WTC11 (cell line): ENCODE measurements around the gene TMUB2. TPM values are rescaled to one million over a fixed set of nuclear protein-coding genes. Genes with fewer than 3 reads are reported as not detected.
A peak's percentile ranks its signal among the peaks of the same experiment; 100 is the strongest.

Experiments used
- ATAC-seq: fragments of 200-7000 bp; cut with Tn5 transposase; 2 replicates; pipeline ENCODE4 v1.10.0; 2021; ENCODE audit warnings: mild to moderate bottlenecking, moderate library complexity
- CTCF ChIA-PET: fragments of 300-600 bp; sonication (Branson Sonifier 250); formaldehyde crosslinking; loops from one replicate; lab custom pipeline; 2021; ENCODE audit warnings: antibody characterized with exemption; lab: Charles Lee
- POLR2A ChIA-PET: fragments of 350-600 bp; sonication (Branson Sonifier 250); formaldehyde crosslinking; loops from one replicate; lab custom pipeline; 2021; ENCODE audit warnings: antibody characterized with exemption; lab: Charles Lee
- DNase-seq: peaks from one replicate; pipeline ENCODE4 v3.0.0; 2021; ENCODE audit warnings: low spot score
- H3K27ac Mint-ChIP-seq: 2 replicates; pipeline ENCODE4 v1.8.0; 2021; ENCODE audit warnings: mixed read lengths
- H3K27me3 Mint-ChIP-seq: 2 replicates; pipeline ENCODE4 v1.8.0; 2021; ENCODE audit warnings: low read depth, mild to moderate bottlenecking, moderate library complexity, mixed read lengths
- H3K36me3 Mint-ChIP-seq: 2 replicates; pipeline ENCODE4 v1.8.0; 2021; ENCODE audit warnings: mixed read lengths
- H3K4me1 Mint-ChIP-seq: 2 replicates; pipeline ENCODE4 v1.8.0; 2022; ENCODE audit warnings: mixed read lengths
- H3K4me3 Mint-ChIP-seq: 2 replicates; pipeline ENCODE4 v1.8.0; 2021; ENCODE audit warnings: mild to moderate bottlenecking, moderate library complexity, mixed read lengths
- H3K9me3 Mint-ChIP-seq: 2 replicates; pipeline ENCODE4 v1.8.0; 2021; ENCODE audit warnings: mixed read lengths
- CBFB ChIP-seq: sonication (generic); formaldehyde crosslinking; IDR thresholded peaks from 2 replicates; pipeline ENCODE4 v1.8.1; 2022; ENCODE audit warnings: mild to moderate bottlenecking, low read depth, missing genetic modification reagents
- ELF4 ChIP-seq: sonication (generic); formaldehyde crosslinking; IDR thresholded peaks from 2 replicates; pipeline ENCODE4 v1.8.1; 2022; ENCODE audit warnings: low read depth, mild to moderate bottlenecking, moderate library complexity, missing genetic modification reagents
- GTF2I ChIP-seq: fragments of 250-450 bp; sonication (Bioruptor Pico); conservative IDR thresholded peaks from 2 replicates; pipeline ENCODE4 v1.4.0; 2021; ENCODE audit warnings: mild to moderate bottlenecking
- HMGA2 ChIP-seq: fragments of 250-450 bp; sonication (Bioruptor Pico); IDR thresholded peaks from 2 replicates; pipeline ENCODE4 v1.4.0; 2021; ENCODE audit warnings: mild to moderate bottlenecking, moderate library complexity
- MYBL2 ChIP-seq: sonication (generic); formaldehyde crosslinking; IDR thresholded peaks from 2 replicates; pipeline ENCODE4 v1.8.1; 2023; ENCODE audit warnings: mild to moderate bottlenecking, moderate library complexity, missing genetic modification reagents
- NFATC4 ChIP-seq: fragments of 250-450 bp; sonication (Bioruptor Pico); IDR thresholded peaks from 2 replicates; pipeline ENCODE4 v1.9.0; 2021; ENCODE audit warnings: mild to moderate bottlenecking
- NR1H2 ChIP-seq: sonication (generic); formaldehyde crosslinking; IDR thresholded peaks from 2 replicates; pipeline ENCODE4 v1.9.0; 2021; ENCODE audit warnings: mild to moderate bottlenecking, moderate library complexity, missing genetic modification reagents
- NR2C2 ChIP-seq: sonication (generic); formaldehyde crosslinking; IDR thresholded peaks from 2 replicates; pipeline ENCODE4 v1.8.0; 2022; ENCODE audit warnings: mild to moderate bottlenecking, missing genetic modification reagents
- SMAD3 ChIP-seq: sonication (generic); formaldehyde crosslinking; IDR thresholded peaks from 2 replicates; pipeline ENCODE4 v1.8.0; 2022; ENCODE audit warnings: missing genetic modification reagents, mild to moderate bottlenecking, borderline replicate concordance
- SP1 ChIP-seq: sonication (generic); formaldehyde crosslinking; conservative IDR thresholded peaks from 2 replicates; pipeline ENCODE4 v1.8.1; 2022; ENCODE audit warnings: missing genetic modification reagents
- TEAD4 ChIP-seq: sonication (generic); formaldehyde crosslinking; IDR thresholded peaks from 2 replicates; pipeline ENCODE4 v1.8.0; 2022; ENCODE audit warnings: mild to moderate bottlenecking, missing genetic modification reagents
- TP53 ChIP-seq: sonication (generic); formaldehyde crosslinking; IDR thresholded peaks from 2 replicates; pipeline ENCODE4 v1.8.1; 2023; ENCODE audit warnings: mild to moderate bottlenecking, missing genetic modification reagents
- ZBTB21 ChIP-seq: sonication (generic); formaldehyde crosslinking; IDR thresholded peaks from 2 replicates; pipeline ENCODE4 v1.8.1; 2023; ENCODE audit warnings: mild to moderate bottlenecking, missing genetic modification reagents, borderline replicate concordance
- ZNF219 ChIP-seq: sonication (generic); formaldehyde crosslinking; IDR thresholded peaks from 2 replicates; pipeline ENCODE4 v1.8.0; 2023; ENCODE audit warnings: missing genetic modification reagents, mild to moderate bottlenecking, borderline replicate concordance
- ZNF317 ChIP-seq: sonication (generic); formaldehyde crosslinking; IDR thresholded peaks from 2 replicates; pipeline ENCODE4 v1.8.1; 2023; ENCODE audit warnings: low read depth, mild to moderate bottlenecking, moderate library complexity, missing genetic modification reagents, borderline replicate concordance
- ZNF396 ChIP-seq: fragments of 250-450 bp; sonication (Bioruptor Pico); IDR thresholded peaks from 2 replicates; pipeline ENCODE4 v1.8.0; 2021; ENCODE audit warnings: mild to moderate bottlenecking, moderate library complexity, borderline replicate concordance
- ZNF423 ChIP-seq: fragments of 250-450 bp; sonication (Bioruptor Pico); IDR thresholded peaks from 2 replicates; pipeline ENCODE4 v2.1.2; 2022; ENCODE audit warnings: mild to moderate bottlenecking, moderate library complexity
- total RNA-seq: library from RNA; stranded (reverse); gene quantifications from 3 replicates; pipeline ENCODE4 v1.2.3, GENCODE V29; 2021
- TF ChIP-seq, protein P1 (sequence below): sonication (generic); formaldehyde crosslinking; IDR thresholded peaks from 2 replicates; pipeline ENCODE4 v1.8.0; 2022; ENCODE audit warnings: mild to moderate bottlenecking, missing genetic modification reagents
- TF ChIP-seq, protein P2 (sequence below): fragments of 250-450 bp; sonication (Bioruptor Pico); IDR thresholded peaks from 2 replicates; pipeline ENCODE4 v1.9.0; 2021; ENCODE audit warnings: mild to moderate bottlenecking, borderline replicate concordance
- TF ChIP-seq, protein P3 (sequence below): sonication (generic); formaldehyde crosslinking; IDR thresholded peaks from 2 replicates; pipeline ENCODE4 v1.8.1; 2022; ENCODE audit warnings: mild to moderate bottlenecking, moderate library complexity, missing genetic modification reagents
- TF ChIP-seq, protein P4 (sequence below): sonication (generic); formaldehyde crosslinking; IDR thresholded peaks from 2 replicates; pipeline ENCODE4 v1.8.1; 2022; ENCODE audit warnings: mild to moderate bottlenecking, missing genetic modification reagents, moderate library complexity, borderline replicate concordance
- TF ChIP-seq, protein P5 (sequence below): sonication (generic); formaldehyde crosslinking; IDR thresholded peaks from 2 replicates; pipeline ENCODE4 v1.8.1; 2022; ENCODE audit warnings: low read depth, mild to moderate bottlenecking, moderate library complexity, missing genetic modification reagents, borderline replicate concordance

TMUB2 gene
- total RNA-seq, 1 experiment from 2014 or later, result 26.9 TPM

DNA sequence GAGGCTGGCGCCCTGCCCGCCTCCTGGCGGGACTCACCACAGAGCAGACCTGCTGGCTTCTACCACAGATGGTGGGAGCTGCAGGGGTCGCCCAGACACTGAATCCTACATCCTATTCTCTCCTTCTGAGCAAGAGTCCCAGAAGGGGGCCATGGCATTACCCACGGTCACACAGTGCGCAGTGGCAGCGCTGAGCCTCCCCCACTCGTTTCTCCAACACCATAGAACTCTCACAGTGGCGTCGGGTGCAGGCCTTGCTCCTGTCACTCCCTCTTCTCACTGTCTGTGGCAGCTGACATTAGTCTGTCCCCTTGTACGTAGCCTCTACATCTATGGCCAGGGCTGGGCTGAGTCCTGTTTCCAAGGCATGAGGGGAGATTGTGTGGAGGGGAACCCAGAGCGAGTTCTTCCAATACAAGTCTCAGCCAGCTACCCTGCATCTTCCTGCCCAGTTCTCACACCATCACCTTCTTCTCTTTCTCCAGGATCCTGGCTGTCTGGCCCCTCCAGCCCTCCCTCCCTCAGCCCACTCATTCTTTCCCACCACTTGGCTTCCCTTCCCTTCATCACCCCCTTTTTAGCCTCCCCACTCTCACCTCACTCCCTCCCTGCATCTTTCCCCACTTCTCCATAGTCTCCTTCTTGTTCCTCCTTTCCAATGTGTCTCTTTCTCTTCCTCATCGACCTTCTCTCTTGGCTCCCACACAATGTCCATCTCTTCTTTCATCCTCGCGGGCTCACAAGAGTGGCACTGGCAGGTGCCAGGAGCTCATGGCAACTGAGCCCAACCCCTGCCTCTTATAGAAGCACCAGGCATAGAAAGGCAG is 26.8 kb downstream of the TMUB2 start:
- DNase-seq (no peak), ATAC-seq (no peak)
- CTCF ChIA-PET, result interaction anchor here (0.6 to 2.1 kb wide), 5 partner anchors 8 to 132 kb away, joined by 3 to 12 read pairs (median 3); partner anchors contain the start of gene GRN
- peak overlapping the region; percentile 74; the same call in 1 of the 2 replicates for H3K27ac Mint-ChIP-seq
- no peak for TF ChIP-seq GTF2I
- TF ChIP-seq ELF4 (CRISPR knock-in tag), result no peak
- TF ChIP-seq TEAD4 (CRISPR knock-in tag), result no peak
- TF ChIP-seq ZNF219, result no peak
- TF ChIP-seq, protein P1, sequence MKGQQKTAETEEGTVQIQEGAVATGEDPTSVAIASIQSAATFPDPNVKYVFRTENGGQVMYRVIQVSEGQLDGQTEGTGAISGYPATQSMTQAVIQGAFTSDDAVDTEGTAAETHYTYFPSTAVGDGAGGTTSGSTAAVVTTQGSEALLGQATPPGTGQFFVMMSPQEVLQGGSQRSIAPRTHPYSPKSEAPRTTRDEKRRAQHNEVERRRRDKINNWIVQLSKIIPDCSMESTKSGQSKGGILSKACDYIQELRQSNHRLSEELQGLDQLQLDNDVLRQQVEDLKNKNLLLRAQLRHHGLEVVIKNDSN (CRISPR knock-in tag), result no peak
- no peak for TF ChIP-seq NR1H2 (CRISPR knock-in tag)
- no peak for TF ChIP-seq ZNF317 (CRISPR knock-in tag)
- no peak for TF ChIP-seq ZNF423
- TF ChIP-seq TP53 (CRISPR knock-in tag), result no peak
- TF ChIP-seq, protein P2, sequence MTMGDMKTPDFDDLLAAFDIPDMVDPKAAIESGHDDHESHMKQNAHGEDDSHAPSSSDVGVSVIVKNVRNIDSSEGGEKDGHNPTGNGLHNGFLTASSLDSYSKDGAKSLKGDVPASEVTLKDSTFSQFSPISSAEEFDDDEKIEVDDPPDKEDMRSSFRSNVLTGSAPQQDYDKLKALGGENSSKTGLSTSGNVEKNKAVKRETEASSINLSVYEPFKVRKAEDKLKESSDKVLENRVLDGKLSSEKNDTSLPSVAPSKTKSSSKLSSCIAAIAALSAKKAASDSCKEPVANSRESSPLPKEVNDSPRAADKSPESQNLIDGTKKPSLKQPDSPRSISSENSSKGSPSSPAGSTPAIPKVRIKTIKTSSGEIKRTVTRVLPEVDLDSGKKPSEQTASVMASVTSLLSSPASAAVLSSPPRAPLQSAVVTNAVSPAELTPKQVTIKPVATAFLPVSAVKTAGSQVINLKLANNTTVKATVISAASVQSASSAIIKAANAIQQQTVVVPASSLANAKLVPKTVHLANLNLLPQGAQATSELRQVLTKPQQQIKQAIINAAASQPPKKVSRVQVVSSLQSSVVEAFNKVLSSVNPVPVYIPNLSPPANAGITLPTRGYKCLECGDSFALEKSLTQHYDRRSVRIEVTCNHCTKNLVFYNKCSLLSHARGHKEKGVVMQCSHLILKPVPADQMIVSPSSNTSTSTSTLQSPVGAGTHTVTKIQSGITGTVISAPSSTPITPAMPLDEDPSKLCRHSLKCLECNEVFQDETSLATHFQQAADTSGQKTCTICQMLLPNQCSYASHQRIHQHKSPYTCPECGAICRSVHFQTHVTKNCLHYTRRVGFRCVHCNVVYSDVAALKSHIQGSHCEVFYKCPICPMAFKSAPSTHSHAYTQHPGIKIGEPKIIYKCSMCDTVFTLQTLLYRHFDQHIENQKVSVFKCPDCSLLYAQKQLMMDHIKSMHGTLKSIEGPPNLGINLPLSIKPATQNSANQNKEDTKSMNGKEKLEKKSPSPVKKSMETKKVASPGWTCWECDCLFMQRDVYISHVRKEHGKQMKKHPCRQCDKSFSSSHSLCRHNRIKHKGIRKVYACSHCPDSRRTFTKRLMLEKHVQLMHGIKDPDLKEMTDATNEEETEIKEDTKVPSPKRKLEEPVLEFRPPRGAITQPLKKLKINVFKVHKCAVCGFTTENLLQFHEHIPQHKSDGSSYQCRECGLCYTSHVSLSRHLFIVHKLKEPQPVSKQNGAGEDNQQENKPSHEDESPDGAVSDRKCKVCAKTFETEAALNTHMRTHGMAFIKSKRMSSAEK (CRISPR knock-in tag), result no peak
- TF ChIP-seq SP1 (CRISPR knock-in tag), result no peak
- no peak for TF ChIP-seq NFATC4 (CRISPR knock-in tag)
- TF ChIP-seq, protein P3, sequence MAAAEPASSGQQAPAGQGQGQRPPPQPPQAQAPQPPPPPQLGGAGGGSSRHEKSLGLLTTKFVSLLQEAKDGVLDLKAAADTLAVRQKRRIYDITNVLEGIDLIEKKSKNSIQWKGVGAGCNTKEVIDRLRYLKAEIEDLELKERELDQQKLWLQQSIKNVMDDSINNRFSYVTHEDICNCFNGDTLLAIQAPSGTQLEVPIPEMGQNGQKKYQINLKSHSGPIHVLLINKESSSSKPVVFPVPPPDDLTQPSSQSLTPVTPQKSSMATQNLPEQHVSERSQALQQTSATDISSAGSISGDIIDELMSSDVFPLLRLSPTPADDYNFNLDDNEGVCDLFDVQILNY (CRISPR knock-in tag), result no peak
- no peak for TF ChIP-seq ZBTB21 (CRISPR knock-in tag)
- TF ChIP-seq MYBL2, result no peak
- TF ChIP-seq, protein P4, sequence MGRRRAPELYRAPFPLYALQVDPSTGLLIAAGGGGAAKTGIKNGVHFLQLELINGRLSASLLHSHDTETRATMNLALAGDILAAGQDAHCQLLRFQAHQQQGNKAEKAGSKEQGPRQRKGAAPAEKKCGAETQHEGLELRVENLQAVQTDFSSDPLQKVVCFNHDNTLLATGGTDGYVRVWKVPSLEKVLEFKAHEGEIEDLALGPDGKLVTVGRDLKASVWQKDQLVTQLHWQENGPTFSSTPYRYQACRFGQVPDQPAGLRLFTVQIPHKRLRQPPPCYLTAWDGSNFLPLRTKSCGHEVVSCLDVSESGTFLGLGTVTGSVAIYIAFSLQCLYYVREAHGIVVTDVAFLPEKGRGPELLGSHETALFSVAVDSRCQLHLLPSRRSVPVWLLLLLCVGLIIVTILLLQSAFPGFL (CRISPR knock-in tag), result no peak
- peaks cover 56% of the 10 kb centered on the region for H3K36me3 Mint-ChIP-seq
- peaks cover 21% of the 10 kb centered on the region for H3K4me1 Mint-ChIP-seq
- H3K9me3 Mint-ChIP-seq, result no peaks in the 10 kb centered on the region
- H3K4me3 Mint-ChIP-seq, result no peak overlapping the region
- POLR2A ChIA-PET, result interaction anchor here (0.7 to 1.0 kb wide), 3 partner anchors 9 to 113 kb away, joined by 3 to 4 read pairs (median 3); no protein-coding TSS in a partner anchor
- H3K27me3 Mint-ChIP-seq, result no peaks in the 10 kb centered on the region

DNA sequence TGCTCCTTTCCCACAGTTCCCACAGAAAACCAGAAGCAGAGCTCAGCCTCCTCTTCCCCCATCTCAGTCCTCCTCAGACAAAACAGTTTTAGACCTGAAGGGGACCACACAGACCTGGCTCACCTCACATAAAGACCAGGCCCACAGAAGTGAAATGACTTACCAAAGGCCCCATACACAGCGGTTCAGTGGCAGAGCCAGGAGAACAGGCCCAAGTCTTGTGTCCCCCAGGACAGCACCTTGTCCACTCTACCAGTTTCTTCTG is 27.4 kb downstream of the TMUB2 start:
- ChIA-PET POLR2A (interaction anchor here (0.7 to 1.0 kb wide), 3 partner anchors 10 to 113 kb away, joined by 3 to 4 read pairs (median 3); no protein-coding TSS in a partner anchor), CTCF (interaction anchor here (0.6 to 0.7 kb wide), 2 partner anchors 100 to 116 kb away, joined by 3 read pairs; no protein-coding TSS in a partner anchor)
- Mint-ChIP-seq H3K9me3 (no peaks in the 10 kb centered on the region), H3K27ac (peak overlapping the region; percentile 34; the same call in 1 of the 2 replicates), H3K36me3 (peaks cover 54% of the 10 kb centered on the region), H3K4me3 (no peak overlapping the region), H3K27me3 (no peaks in the 10 kb centered on the region), H3K4me1 (peaks cover 21% of the 10 kb centered on the region)
- ATAC-seq, result no peak
- no peak for DNase-seq
- no peak for TF ChIP-seq HMGA2 (CRISPR knock-in tag)
- TF ChIP-seq SMAD3, result no peak
- no peak for TF ChIP-seq NR2C2 (CRISPR knock-in tag)
- TF ChIP-seq, protein P3 (CRISPR knock-in tag), result no peak
- no peak for TF ChIP-seq CBFB (CRISPR knock-in tag)
- TF ChIP-seq, protein P5, sequence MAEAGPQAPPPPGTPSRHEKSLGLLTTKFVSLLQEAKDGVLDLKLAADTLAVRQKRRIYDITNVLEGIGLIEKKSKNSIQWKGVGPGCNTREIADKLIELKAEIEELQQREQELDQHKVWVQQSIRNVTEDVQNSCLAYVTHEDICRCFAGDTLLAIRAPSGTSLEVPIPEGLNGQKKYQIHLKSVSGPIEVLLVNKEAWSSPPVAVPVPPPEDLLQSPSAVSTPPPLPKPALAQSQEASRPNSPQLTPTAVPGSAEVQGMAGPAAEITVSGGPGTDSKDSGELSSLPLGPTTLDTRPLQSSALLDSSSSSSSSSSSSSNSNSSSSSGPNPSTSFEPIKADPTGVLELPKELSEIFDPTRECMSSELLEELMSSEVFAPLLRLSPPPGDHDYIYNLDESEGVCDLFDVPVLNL (CRISPR knock-in tag), result no peak
- no peak for TF ChIP-seq ZNF396 (CRISPR knock-in tag)
